Measurements from ENCODE around the gene LBX1.
A peak's percentile ranks its signal among the peaks of the same experiment; 100 is the strongest.

DNA sequence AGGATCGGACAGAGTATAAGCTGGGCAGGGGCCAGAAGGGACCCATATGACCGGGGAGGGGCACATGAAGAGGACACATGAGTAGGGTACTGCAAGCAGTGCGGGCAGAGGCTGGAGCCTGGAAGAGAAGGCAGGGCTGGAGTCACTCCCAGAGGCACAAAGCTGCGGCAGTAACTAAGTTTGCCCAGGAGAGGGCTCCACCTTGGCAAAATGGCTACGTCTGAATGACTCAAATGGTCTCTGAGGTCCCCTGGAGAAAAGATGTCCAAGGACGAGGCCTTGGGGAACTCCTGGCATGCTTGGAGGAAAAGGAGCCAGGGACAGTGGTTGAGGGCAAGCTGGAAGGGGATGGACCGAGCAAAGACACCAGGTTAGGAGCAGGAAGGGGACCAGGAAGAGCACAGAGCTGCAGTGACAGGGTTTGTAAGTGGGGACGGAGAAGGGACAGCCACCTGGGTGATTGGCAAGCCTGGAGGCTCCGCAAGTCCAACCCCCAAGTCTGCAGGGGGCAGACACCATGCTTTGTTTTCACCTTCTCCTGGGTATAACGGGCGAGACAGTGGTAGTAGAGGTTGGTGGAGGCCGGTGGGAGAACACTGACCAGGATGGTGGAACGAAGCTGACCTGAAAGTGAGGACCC, 43.1 kb upstream of the LBX1 start:
- TF ChIP-seq, protein P1, sequence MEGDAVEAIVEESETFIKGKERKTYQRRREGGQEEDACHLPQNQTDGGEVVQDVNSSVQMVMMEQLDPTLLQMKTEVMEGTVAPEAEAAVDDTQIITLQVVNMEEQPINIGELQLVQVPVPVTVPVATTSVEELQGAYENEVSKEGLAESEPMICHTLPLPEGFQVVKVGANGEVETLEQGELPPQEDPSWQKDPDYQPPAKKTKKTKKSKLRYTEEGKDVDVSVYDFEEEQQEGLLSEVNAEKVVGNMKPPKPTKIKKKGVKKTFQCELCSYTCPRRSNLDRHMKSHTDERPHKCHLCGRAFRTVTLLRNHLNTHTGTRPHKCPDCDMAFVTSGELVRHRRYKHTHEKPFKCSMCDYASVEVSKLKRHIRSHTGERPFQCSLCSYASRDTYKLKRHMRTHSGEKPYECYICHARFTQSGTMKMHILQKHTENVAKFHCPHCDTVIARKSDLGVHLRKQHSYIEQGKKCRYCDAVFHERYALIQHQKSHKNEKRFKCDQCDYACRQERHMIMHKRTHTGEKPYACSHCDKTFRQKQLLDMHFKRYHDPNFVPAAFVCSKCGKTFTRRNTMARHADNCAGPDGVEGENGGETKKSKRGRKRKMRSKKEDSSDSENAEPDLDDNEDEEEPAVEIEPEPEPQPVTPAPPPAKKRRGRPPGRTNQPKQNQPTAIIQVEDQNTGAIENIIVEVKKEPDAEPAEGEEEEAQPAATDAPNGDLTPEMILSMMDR (IDR thresholded peaks at IDR 0.05) = peak; percentile 7 to 77
- TF ChIP-seq POLR2AphosphoS5 (IDR thresholded peaks at IDR 0.05) (no peak), EP300 (IDR thresholded peaks at IDR 0.05) (no peak), POLR2A (IDR thresholded peaks at IDR 0.05) (no peak)
